ENCODE results near the gene GAL3ST2.

DNA sequence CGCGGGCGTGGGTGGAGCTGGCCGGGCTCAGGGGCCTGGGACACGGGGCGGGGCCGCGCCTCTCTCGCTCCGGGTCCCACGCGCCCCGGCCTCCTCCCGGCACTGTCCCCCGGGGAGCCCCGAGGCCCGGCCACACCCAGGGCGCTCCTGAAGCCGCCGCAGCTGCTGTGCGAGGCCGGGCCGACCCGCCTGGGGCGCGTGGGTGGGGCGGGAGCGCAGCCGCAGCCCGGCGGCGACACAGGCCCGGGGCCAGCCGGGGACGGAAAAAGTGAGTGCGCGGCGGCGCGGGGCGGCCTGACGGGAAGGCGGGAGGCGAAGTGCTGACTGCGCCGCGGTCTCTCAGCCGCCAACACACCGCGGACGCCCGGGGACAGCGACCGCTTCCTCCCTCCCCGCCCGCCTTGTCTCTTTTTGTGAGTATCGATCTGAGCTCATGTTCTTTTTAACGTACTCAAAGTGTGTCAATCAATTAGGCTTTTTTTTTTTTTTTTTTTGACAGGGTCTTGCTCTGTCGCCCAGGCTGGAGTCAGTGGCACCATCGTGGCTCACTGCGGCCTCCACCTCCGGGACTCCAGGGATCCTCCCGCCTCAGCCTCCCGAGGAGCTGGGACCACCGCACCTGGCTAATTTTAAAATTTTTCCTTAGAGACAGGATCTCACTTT lies 67.6 kb downstream of the GAL3ST2 start:
- TF ChIP-seq CTCF (IDR thresholded peaks at IDR 0.05; ENCODE audit: low read depth, low read length, poor library complexity, severe bottlenecking) (no peak), EZH2phosphoT487 (IDR thresholded peaks at IDR 0.05; ENCODE audit: borderline replicate concordance, low read length) (no peak)

All from DOHH2 (cell line).